Kidney (tissue), 14 donors: ENCODE data around the gene CDR2. TPM values are rescaled to one million over a fixed set of nuclear protein-coding genes. Genes with fewer than 3 reads are reported as not detected.

Source experiments
- DNase-seq, 5 donors: peaks; one replicate each; pipeline ENCODE4 v3.0.0-alpha.2; 2013 to 2020
- FAIRE-seq: peaks from 2 replicates; lab custom pipeline; 2012; peaks lifted over from hg19 to GRCh38; lab: Jason Lieb, UNC
- H3K27ac ChIP-seq, 2 donors: one replicate each; pipeline ENCODE4 v1.7.0; 2013; ENCODE audit warnings: low read depth in 2 of 2, low read length in 2 of 2, inconsistent platforms in 1 of 2
- H3K27me3 ChIP-seq: one replicate; pipeline ENCODE4 v1.7.1; 2013; ENCODE audit warnings: low read length, inconsistent platforms; ENCODE audit not compliant: control insufficient read depth, insufficient read depth
- H3K36me3 ChIP-seq, 3 donors: one replicate each; pipeline versions ENCODE4 v1.7.0 to v1.7.1; 2013; ENCODE audit warnings: low read length in 3 of 3, control low read depth in 1 of 3, inconsistent platforms in 1 of 3; ENCODE audit not compliant: insufficient read depth in 3 of 3, control insufficient read depth in 2 of 3
- H3K4me1 ChIP-seq, 3 donors: one replicate each; pipeline versions ENCODE4 v1.7.0 to v1.7.1; 2013; ENCODE audit warnings: low read length in 3 of 3, inconsistent platforms in 1 of 3, low read depth in 1 of 3; ENCODE audit not compliant: control insufficient read depth in 2 of 3, insufficient read depth in 2 of 3
- H3K4me3 ChIP-seq, 3 donors: one replicate each; pipeline versions ENCODE4 v1.7.0 to v1.8.1; 2013; ENCODE audit warnings: low read length in 3 of 3, control low read depth in 1 of 3, inconsistent platforms in 1 of 3
- H3K9ac ChIP-seq, 3 donors: one replicate each; pipeline versions ENCODE4 v1.7.0 to v1.7.1; 2013; ENCODE audit warnings: low read length in 3 of 3, control low read depth in 1 of 3, inconsistent platforms in 1 of 3
- H3K9me3 ChIP-seq, 3 donors: one replicate each; pipeline versions ENCODE4 v1.7.0 to v1.7.1; 2013; ENCODE audit warnings: low read length in 3 of 3, control low read depth in 1 of 3, inconsistent platforms in 1 of 3; ENCODE audit not compliant: control insufficient read depth in 2 of 3, insufficient read depth in 1 of 3
- CTCF ChIP-seq: IDR thresholded peaks from 3 replicates; pipeline ENCODE4 v1.5.1; 2012; ENCODE audit warnings: mild to moderate bottlenecking, moderate library complexity, borderline replicate concordance; ENCODE audit not compliant: insufficient read depth; ENCODE audit errors: extremely low read depth
- intact Hi-C: fragments of 100-400 bp; cut with DNase I; formaldehyde crosslinking; loops from one replicate; pipeline ENCODE4 v1.11.1; 2022
- polyA plus RNA-seq: library from polyadenylated mRNA; stranded (reverse); fragments of 350-450 nt; fragmentation: Illumina TruSeq; extraction: RNeasy Lipid Tissue Mini Kit (QIAGEN cat#74804); gene quantifications from one replicate; pipeline ENCODE4 v1.2.3, GENCODE V29; 2014; ENCODE audit warnings: low read depth, low replicate concordance; ENCODE audit not compliant: insufficient read depth
- total RNA-seq: library from RNA; stranded (reverse); fragmentation: NEBNext Ultra II Directional; extraction: Animal tissue kit (Norgen Biotek cat#: 25700); gene quantifications from one replicate; pipeline ENCODE4 v1.2.1, GENCODE V29; 2021
- donor health status: control.
- donor health status: control.
- donor health status: control.
- donor health status: control.
- donor health status: control.
- donor health status: DM: yes; HTN: yes; CAD: no.
- donor health status: Normal renal cell carcinoma (clear cell type).

Gene CDR2
- total and polyA plus RNA-seq, 2 donors from 2014 or later: 14.4 to 29.6 TPM

GRCh38 chr16:22317001-22317530 is 57.4 kb downstream of the CDR2 start:
- H3K27ac ChIP-seq: no peak overlapping the region
- H3K9ac ChIP-seq: no peak overlapping the region
- H3K27me3 ChIP-seq: no peaks in the 10 kb centered on the region
- no peak for TF ChIP-seq CTCF
- DNase-seq (peak in 2 of 5 donors; percentile 6 to 24), FAIRE-seq (no peak)
- intact Hi-C loops: no loop called here
- H3K36me3 ChIP-seq: peaks cover 0 to 28% (median 16%) of the 10 kb centered on the region in 3 donors
- no peak overlapping the region for H3K4me3 ChIP-seq
- H3K4me1 ChIP-seq: peaks cover 0 to 4% (median 0%) of the 10 kb centered on the region in 3 donors
- no peaks in the 10 kb centered on the region for H3K9me3 ChIP-seq

GRCh38 chr16:22316411-22316811 is 58.0 kb downstream of the CDR2 start:
- no peak for TF ChIP-seq CTCF
- FAIRE-seq: no peak
- H3K36me3 ChIP-seq: peaks cover 3 to 28% (median 15%) of the 10 kb centered on the region in 3 donors
- H3K27me3 ChIP-seq: no peaks in the 10 kb centered on the region
- DNase-seq: no peak
- no peak overlapping the region for H3K9ac ChIP-seq
- H3K9me3 ChIP-seq: no peaks in the 10 kb centered on the region
- H3K4me3 ChIP-seq: no peak overlapping the region
- no peak overlapping the region for H3K27ac ChIP-seq
- H3K4me1 ChIP-seq: peaks cover 0 to 1% (median 0%) of the 10 kb centered on the region in 3 donors
- intact Hi-C loops: no loop called here

- DNase-seq (no peak), FAIRE-seq (no peak)
- Histone ChIP-seq H3K27ac (no peak overlapping the region), H3K9ac (no peak overlapping the region), H3K4me1 (no peaks in the 10 kb centered on the region), H3K36me3 (peaks cover 3 to 26% (median 15%) of the 10 kb centered on the region in 3 donors), H3K9me3 (no peaks in the 10 kb centered on the region), H3K27me3 (no peaks in the 10 kb centered on the region), H3K4me3 (no peak overlapping the region)
- intact Hi-C loops: no loop called here
- no peak for TF ChIP-seq CTCF
Observed at GRCh38 chr16:22315979-22316378, 58.4 kb downstream of the CDR2 start.
